CD14-positive monocyte (primary cell): ENCODE results near the gene TMEM201. TPM values are rescaled to one million over a fixed set of nuclear protein-coding genes. Genes with fewer than 3 reads are reported as not detected.
A peak's percentile ranks its signal among the peaks of the same experiment; 100 is the strongest.

Experiments used
- DNase-seq, 3 donors: peaks; one replicate each; pipeline ENCODE4 v3.0.0-alpha.2; 2011 to 2022
- H2AFZ ChIP-seq: 2 replicates; pipeline ENCODE4 v1.6.0; 2012; ENCODE audit warnings: mild to moderate bottlenecking, low read depth, low read length, inconsistent platforms; ENCODE audit not compliant: insufficient read depth, poor library complexity, severe bottlenecking
- H3K27ac ChIP-seq, 2 donors: 1 replicate in 1 of 2; 2 replicates in 1 of 2; pipeline ENCODE4 v1.5.1; 2012 to 2013; ENCODE audit warnings: low read length in 2 of 2, control low read depth in 1 of 2, inconsistent platforms in 1 of 2, low read depth in 1 of 2, mild to moderate bottlenecking in 1 of 2
- H3K27me3 ChIP-seq, 2 donors: one replicate each; pipeline versions ENCODE4 v1.6.0 to v1.6.1; 2011 to 2013; ENCODE audit warnings: low read length in 2 of 2; ENCODE audit not compliant: control insufficient read depth in 2 of 2, insufficient read depth in 2 of 2
- H3K36me3 ChIP-seq, 2 donors: replicated peaks in 1 of 2; 1 replicate in 1 of 2; 2 replicates in 1 of 2; pipeline versions ENCODE4 v1.5.1 to v1.6.1; 2012 to 2013; ENCODE audit warnings: low read length in 2 of 2, control low read depth in 1 of 2, inconsistent platforms in 1 of 2, mild to moderate bottlenecking in 1 of 2; ENCODE audit not compliant: insufficient read depth in 2 of 2, control insufficient read depth in 1 of 2
- H3K4me1 ChIP-seq, 2 donors: 1 replicate in 1 of 2; 2 replicates in 1 of 2; pipeline versions ENCODE4 v1.5.1 to v1.6.1; 2012 to 2013; ENCODE audit warnings: low read length in 2 of 2, control low read depth in 1 of 2, inconsistent platforms in 1 of 2, mild to moderate bottlenecking in 1 of 2, moderate library complexity in 1 of 2; ENCODE audit not compliant: insufficient read depth in 2 of 2, control insufficient read depth in 1 of 2
- H3K4me2 ChIP-seq: replicated peaks from 2 replicates; pipeline ENCODE3; 2012; ENCODE audit warnings: low read length, moderate library complexity, mild to moderate bottlenecking; ENCODE audit not compliant: poor library complexity, severe bottlenecking; ENCODE audit errors: extremely low read depth
- H3K4me3 ChIP-seq, 3 experiments: fragments of 200-600 bp in 1 of 3; sonication (generic) in 1 of 3; replicated peaks in 1 of 3; 1 replicate in 2 of 3; 2 replicates in 1 of 3; pipeline ENCODE4 v1.5.1; 2011 to 2013; ENCODE audit warnings: low read length in 3 of 3, mild to moderate bottlenecking in 3 of 3, control low read depth in 2 of 3, low read depth in 2 of 3, inconsistent platforms in 1 of 3, moderate library complexity in 1 of 3
- H3K79me2 ChIP-seq: 2 replicates; pipeline ENCODE4 v1.6.0; 2012; ENCODE audit warnings: mild to moderate bottlenecking, control low read depth, inconsistent platforms, low read length, moderate library complexity; ENCODE audit not compliant: insufficient read depth
- H3K9ac ChIP-seq: 2 replicates; pipeline ENCODE4 v1.6.0; 2017; ENCODE audit warnings: low read length, mild to moderate bottlenecking; ENCODE audit not compliant: insufficient read depth, poor library complexity, severe bottlenecking
- H3K9me3 ChIP-seq, 2 donors: replicated peaks in 1 of 2; 1 replicate in 1 of 2; 2 replicates in 1 of 2; pipeline versions ENCODE4 v1.5.1 to v1.6.1; 2012 to 2013; ENCODE audit warnings: low read length in 2 of 2, control low read depth in 1 of 2; ENCODE audit not compliant: control insufficient read depth in 1 of 2, insufficient read depth in 1 of 2
- H4K20me1 ChIP-seq: 2 replicates; pipeline ENCODE4 v1.6.0; 2012; ENCODE audit warnings: mild to moderate bottlenecking, low read length, control low read depth, moderate library complexity; ENCODE audit not compliant: insufficient read depth
- H3K27ac Mint-ChIP-seq, 7 donors: one replicate each; pipeline ENCODE4 v1.8.0; 2020; ENCODE audit warnings: mild to moderate bottlenecking in 7 of 7, mixed read lengths in 7 of 7, moderate library complexity in 6 of 7, inconsistent platforms in 2 of 7
- H3K27me3 Mint-ChIP-seq, 3 donors: one replicate each; pipeline ENCODE4 v1.8.0; 2021 to 2022; ENCODE audit warnings: low read depth in 3 of 3, mild to moderate bottlenecking in 3 of 3, mixed read lengths in 3 of 3, moderate library complexity in 3 of 3, inconsistent platforms in 1 of 3
- H3K36me3 Mint-ChIP-seq, 2 donors: one replicate each; pipeline ENCODE4 v1.8.0; 2020; ENCODE audit warnings: mixed read lengths in 2 of 2, inconsistent platforms in 1 of 2, mild to moderate bottlenecking in 1 of 2
- H3K4me1 Mint-ChIP-seq: one replicate; pipeline ENCODE4 v1.8.0; 2020; ENCODE audit warnings: mild to moderate bottlenecking, mixed read lengths
- H3K4me3 Mint-ChIP-seq, 2 donors: one replicate each; pipeline ENCODE4 v1.8.0; 2020; ENCODE audit warnings: mild to moderate bottlenecking in 2 of 2, mixed read lengths in 2 of 2, moderate library complexity in 1 of 2
- H3K9me3 Mint-ChIP-seq, 7 donors: one replicate each; pipeline ENCODE4 v1.8.0; 2020 to 2022; ENCODE audit warnings: mixed read lengths in 7 of 7, mild to moderate bottlenecking in 6 of 7, moderate library complexity in 6 of 7, inconsistent platforms in 2 of 7
- CTCF ChIP-seq: fragments of 200-600 bp; IDR thresholded peaks from one replicate; pipeline ENCODE4 v1.8.0; 2022; ENCODE audit warnings: antibody characterized with exemption, mild to moderate bottlenecking
- WGBS: methylation state at CpG from one replicate; pipeline ENCODE4 v1.1.5; 2013; ENCODE audit warnings: missing lambda C conversion rate; ENCODE audit not compliant: insufficient coverage; 5-methylcytosine and 5-hydroxymethylcytosine counted together
- intact Hi-C, 2 donors: fragments of 100-400 bp; cut with micrococcal nuclease; formaldehyde crosslinking; loops; one replicate each; pipeline versions ENCODE4 v1.15.0 to v1.15.1; 2023
- polyA plus RNA-seq, 3 donors: library from polyadenylated mRNA; depleted of rRNA in 1 of 3; unstranded in 2 of 3; stranded (reverse) in 1 of 3; fragments of 300-500 nt in 2 of 3; fragments of >200 nt in 1 of 3; fragmentation: Illumina TruSeq in 2 of 3; gene quantifications; 1 replicate in 2 of 3; 2 replicates in 1 of 3; pipeline ENCODE4 v1.2.3, GENCODE V29; 2012 to 2021

The TMEM201 gene
- polyA plus RNA-seq, 3 donors = 0.37 to 3.7 (median 0.37) TPM

GRCh38 chr1:9590201-9590600, 1.5 kb downstream of the TMEM201 start:
- Mint-ChIP-seq H3K4me3 (peak overlapping the region; percentile 78 to 85), H3K4me1 (peaks cover 50% of the 10 kb centered on the region), H3K36me3 (peaks cover 0 to 5% of the 10 kb centered on the region in 2 donors), H3K27ac (no peak overlapping the region), H3K27me3 (peaks cover 5% of the 10 kb centered on the region in 3 donors), H3K9me3 (no peaks in the 10 kb centered on the region)
- Histone ChIP-seq H3K9ac (no peak overlapping the region), H3K27ac (no peak overlapping the region), H3K27me3 (peaks cover 0 to 4% of the 10 kb centered on the region in 2 donors), H3K4me1 (peaks cover 49 to 56% of the 10 kb centered on the region in 2 donors), H2AFZ (no peak overlapping the region), H4K20me1 (peaks cover 18% of the 10 kb centered on the region), H3K4me3 (peak overlapping the region in 1 of 3 experiments; percentile 80), H3K4me2 (no peak overlapping the region), H3K79me2 (peaks cover 50% of the 10 kb centered on the region), H3K9me3 (no peaks in the 10 kb centered on the region), H3K36me3 (no peaks in the 10 kb centered on the region)
- 95% methylated on average over 6 of the region's 7 CpGs for WGBS
- DNase-seq = no peak
- no peak for TF ChIP-seq CTCF
- intact Hi-C loops = no loop called here

DNA sequence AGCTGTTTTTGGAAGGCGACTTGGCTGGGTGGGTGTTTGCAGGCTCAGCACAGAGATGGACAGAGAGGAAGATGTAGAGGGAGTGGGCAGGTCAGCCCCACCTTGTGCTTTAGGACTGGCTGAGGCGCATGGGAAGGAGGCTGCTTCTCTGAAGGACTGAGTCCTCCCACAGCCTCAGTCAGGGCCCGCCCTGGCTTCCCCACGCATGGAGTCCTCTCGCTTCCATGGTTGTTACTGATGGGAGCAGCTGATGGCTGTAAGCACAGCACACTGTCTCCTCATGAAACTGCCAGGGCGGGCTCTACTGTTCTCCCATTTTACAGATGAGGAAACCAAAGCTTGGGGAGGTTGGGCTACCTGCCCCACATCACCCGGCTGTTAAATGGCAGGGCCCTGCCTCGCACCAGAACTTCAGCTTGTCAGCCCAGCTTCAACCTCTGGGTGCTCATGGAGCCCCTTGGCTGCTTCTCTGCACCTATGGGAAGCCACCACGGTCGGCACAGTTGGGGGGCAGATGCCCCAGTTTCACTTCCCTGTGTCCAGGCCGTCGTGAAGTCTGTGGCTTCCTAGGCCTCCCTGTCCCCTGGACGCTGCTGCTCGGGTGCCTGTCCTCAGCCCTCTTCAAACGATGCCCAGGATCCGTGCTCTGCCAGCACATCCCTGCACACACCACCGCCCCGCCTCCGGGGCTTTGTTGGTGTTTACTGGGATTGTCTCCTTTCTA, 2.4 kb downstream of the TMEM201 start:
- H3K4me3 Mint-ChIP-seq = peak overlapping the region in 1 of 2 donors; percentile 21
- Histone ChIP-seq H2AFZ (no peak overlapping the region), H3K79me2 (peaks cover 50% of the 10 kb centered on the region), H3K4me3 (peak overlapping the region in 1 of 3 experiments; percentile 15), H3K9ac (no peak overlapping the region), H3K4me1 (peaks cover 49 to 56% of the 10 kb centered on the region in 2 donors), H3K4me2 (peak overlapping the region; percentile 43), H4K20me1 (peaks cover 18% of the 10 kb centered on the region), H3K36me3 (no peaks in the 10 kb centered on the region), H3K27ac (peak overlapping the region in 1 of 2 donors; percentile 22), H3K27me3 (peaks cover 0 to 4% of the 10 kb centered on the region in 2 donors), H3K9me3 (no peaks in the 10 kb centered on the region)
- H3K27ac Mint-ChIP-seq = peak overlapping the region; percentile 20 to 85 (median 58)
- peaks cover 5% of the 10 kb centered on the region in 3 donors for H3K27me3 Mint-ChIP-seq
- no peaks in the 10 kb centered on the region for H3K9me3 Mint-ChIP-seq
- TF ChIP-seq CTCF = no peak
- intact Hi-C loops = no loop called here
- H3K4me1 Mint-ChIP-seq = peaks cover 50% of the 10 kb centered on the region
- WGBS = 42% methylated on average over 8 of the region's 19 CpGs
- peaks cover 0 to 5% of the 10 kb centered on the region in 2 donors for H3K36me3 Mint-ChIP-seq
- peak; percentile 23 to 55 (median 47) for DNase-seq
